GM21367 (cell line): ENCODE results near the gene CCNT1.
"Not testable (repeated sequence)": the region's sequence is repeated elsewhere in the genome, so short reads cannot be mapped to it uniquely, and the experiment has no call there.

Source experiments
- ATAC-seq: cut with Tn5 transposase; IDR thresholded peaks from one replicate; pipeline ENCODE4 v1.9.1; 2021; ENCODE audit not compliant: unreplicated experiment

The CCNT1 gene

DNA sequence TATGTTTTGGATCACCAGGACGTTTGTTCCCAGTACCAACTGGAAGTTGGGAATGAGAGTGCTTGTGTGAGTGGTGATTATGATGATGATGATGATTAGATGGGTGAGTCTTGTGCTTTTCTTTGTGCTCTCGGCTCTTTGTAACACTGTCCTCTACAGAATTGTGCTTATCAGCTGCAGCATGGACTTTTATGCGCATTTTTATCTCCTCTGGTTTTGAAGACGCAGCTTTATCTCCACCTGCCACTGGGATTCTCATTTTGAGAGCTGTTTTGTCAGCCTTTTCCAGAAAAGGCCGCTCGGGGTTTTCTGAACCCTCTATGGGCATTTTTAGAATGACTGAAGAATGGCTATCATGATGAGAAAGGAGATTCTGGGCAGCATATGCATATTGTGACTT is 22.9 kb downstream of the CCNT1 start:
- no peak for ATAC-seq

DNA sequence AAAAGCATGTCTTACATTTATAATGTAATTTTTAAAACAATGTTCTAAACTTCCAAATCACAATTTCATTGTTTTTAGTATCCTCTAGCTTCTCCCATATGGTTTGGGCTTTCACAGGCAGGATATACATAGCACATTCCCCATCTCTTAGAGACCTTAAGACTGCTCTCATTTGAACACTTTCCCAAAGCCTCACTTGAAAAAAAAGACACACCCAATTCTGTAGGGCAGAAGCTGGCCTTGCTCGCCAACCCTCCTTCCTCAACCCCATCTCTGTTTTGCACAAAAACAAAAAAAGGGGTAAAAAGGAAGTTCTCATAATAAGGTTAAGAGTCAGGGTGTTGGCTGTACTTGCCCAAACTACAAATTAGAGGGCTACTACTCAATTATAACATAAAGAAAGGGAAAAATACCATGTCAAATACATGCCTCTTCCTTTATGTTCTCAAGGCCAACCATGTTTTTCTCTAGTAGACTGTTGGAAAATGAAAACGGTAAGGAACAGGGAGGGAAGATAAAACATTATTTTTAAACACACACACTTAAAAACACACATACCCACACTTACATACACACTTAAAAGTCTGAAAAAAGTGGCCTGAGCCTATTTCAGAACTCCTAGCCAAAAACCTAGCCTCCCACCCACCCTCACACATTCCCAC is 24.6 kb downstream of the CCNT1 start:
- ATAC-seq, result no peak

DNA sequence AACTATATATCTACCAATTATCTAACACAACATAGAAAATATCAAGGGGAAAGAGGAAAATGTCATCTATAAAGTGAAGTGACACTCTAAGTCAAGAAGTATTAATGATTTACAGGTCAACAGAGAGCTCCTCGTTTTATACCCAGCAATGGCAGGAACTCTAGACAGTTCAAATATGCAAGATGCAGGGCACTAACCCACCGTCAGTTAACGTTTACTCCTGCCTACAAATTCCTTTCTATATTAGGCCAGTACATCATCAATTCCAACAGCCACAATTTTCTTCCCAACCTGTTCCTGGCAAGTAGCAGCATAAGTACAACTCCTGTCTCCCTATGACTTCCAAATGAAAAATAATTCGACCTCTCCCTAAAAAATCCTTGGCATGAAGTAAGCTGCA is 25.5 kb downstream of the CCNT1 start:
- no peak for ATAC-seq

DNA sequence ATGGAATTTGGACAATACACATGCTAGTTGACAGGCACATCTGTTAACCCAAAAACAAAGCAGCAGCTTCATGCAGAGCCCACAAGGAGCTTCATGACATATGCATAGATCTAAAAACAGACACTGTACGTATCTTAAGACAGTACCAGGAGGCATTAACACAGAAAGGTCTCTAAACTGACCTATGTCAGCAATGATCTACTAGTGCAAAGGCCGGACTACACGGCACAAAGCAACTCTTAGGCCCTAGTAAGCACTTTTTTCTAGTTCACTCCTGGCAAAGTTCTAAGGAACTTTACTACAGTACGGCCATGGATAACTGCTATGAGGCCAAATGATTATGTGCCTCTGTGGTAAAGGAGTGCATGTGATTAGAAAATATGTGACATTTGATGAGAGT is 26.1 kb downstream of the CCNT1 start:
- no peak for ATAC-seq

DNA sequence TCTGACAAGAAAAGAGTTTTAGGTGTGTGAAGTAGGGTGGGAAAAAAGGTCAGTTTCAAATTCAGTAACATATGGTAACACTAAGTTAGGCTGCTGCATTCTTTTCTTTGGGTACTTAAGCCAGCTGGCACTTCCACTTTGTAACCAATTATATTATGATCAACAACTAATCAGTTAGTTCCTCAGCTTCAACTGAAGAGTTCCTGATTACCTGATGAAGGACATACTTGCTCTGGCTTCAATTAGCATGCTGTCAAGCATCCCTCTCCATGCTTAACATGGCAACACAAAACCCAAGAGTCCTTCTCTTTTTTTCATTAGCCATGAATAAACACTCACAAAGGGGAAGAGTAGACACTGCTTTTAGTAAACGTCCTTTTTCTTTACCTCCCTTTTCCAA is 27.7 kb downstream of the CCNT1 start:
- ATAC-seq, result no peak

GRCh38 chr12:48687592-48687991 is 28.9 kb downstream of the CCNT1 start:
- ATAC-seq, result no peak

- no peak for ATAC-seq
Observed at GRCh38 chr12:48686615-48687334, 29.7 kb downstream of the CCNT1 start.

GRCh38 chr12:48686037-48686595 is 30.4 kb downstream of the CCNT1 start:
- ATAC-seq, result no peak

DNA sequence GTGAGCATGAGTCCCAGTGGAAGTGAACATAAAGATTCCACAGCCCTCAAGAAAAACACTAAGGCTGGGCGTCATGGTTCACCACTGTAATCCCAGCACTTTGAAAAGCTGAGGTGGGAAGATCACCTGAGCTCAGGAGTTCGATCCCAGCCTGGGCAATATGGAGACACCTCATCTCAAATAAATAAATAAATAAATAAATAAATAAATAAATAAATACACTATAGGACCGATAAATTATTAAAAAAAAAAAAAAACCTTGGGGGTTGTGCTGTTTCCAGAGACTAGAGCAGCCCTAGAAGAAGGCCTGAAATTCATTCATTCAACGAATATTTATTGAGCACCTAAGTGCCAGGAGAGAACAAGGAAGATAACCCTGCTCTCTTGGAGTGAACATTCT is 33.0 kb downstream of the CCNT1 start:
- ATAC-seq, result no peak

- ATAC-seq, result no peak
Observed at GRCh38 chr12:48682927-48683326, 33.6 kb downstream of the CCNT1 start.

GRCh38 chr12:48682533-48682905 is 34.0 kb downstream of the CCNT1 start:
- not testable (repeated sequence) for ATAC-seq

GRCh38 chr12:48681710-48682532 is 34.6 kb downstream of the CCNT1 start, which contains the start of gene KANSL2:
TSS of gene KANSL2 (minus strand) at chr12:48682238. CDS start at chr12:48681632, 606 bp downstream.
- ATAC-seq, result peak; percentile 98

DNA sequence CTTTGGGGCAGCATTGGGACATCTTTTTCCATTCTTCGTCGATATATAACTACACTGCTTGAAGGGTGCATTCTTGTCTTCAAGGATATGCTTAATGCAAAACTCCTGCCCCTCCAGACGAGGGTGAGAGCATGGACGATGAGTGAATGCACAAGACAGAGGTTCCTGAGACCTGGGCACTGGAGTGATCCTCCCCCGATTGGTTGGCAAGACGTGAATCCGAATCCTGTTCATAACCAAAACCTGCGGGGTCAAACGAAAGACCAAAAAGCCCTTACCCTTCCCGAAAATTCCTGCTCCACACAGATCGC is 35.2 kb downstream of the CCNT1 start:
- ATAC-seq, result no peak

DNA sequence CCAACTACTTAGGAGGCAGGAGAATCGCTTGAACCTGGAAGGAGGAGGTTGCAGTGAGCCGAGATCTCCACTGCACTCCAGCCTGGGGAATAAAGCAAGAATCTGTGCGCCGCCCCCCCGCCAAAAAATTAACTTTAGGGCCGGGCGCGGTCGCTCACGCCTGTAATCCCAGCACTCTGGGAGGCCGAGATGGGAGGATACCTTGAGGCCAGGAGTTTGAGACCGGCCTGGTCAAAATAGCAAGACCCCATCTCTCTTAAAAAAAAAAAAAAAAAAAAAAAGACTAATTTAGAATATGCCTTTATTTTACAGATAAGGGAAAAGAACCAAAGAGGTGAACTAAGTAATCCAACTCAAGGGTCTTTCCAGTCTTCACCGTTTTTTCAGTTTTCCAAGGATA is 35.6 kb downstream of the CCNT1 start:
- ATAC-seq, result no peak

DNA sequence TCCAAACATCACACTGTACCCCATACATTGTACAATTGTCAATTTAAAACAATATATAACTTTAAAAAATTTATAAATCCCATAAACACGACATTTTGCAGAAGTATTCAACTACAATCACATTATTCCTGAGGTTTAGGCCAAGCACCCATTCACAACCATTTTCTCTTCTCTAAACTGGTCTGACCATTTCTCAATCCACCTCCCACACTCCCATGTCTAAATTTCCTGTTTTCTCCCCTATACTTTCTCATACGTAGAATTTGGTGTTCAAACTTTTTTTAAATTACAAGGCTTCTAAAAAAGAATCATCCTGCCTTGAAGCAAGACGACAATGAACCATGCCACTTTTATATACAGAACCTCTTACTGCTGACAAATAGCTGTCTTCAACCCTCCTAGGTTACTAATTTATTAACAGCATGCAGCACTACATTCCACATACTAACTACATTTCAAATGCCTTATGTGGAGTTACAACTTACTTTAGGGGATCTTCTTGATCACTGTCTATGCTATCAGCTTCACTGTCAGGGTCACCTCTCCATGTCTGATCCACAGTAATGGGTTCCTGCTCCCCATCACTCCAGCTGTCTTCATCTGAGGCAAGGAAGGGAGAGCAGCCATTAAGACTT is 37.8 kb downstream of the CCNT1 start:
- no peak for ATAC-seq

- no peak for ATAC-seq
Observed at GRCh38 chr12:48671231-48671856, 45.2 kb downstream of the CCNT1 start.

DNA sequence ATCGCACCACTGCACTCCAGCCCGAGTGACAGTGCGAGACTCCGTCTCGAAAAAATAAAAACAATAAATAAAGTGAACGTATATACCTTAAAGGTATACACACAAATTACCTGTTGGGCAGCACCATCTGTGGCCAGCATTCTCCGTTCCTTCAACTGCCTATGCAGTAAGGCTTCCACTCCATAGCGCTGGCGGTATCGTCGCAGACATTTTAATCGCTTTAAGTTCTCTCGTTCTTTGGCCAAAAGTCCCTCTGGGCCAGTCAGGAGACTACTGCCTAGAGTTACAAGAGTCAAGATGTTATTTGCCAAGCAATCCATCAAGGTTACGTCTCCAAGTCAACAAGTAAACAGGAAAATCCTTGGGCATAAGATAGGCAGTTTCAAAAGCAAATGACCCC is 47.5 kb downstream of the CCNT1 start:
- no peak for ATAC-seq

GRCh38 chr12:48659863-48660262 is 56.6 kb downstream of the CCNT1 start:
- no peak for ATAC-seq

- ATAC-seq, result no peak
Observed at GRCh38 chr12:48651681-48652080, 64.8 kb downstream of the CCNT1 start.

DNA sequence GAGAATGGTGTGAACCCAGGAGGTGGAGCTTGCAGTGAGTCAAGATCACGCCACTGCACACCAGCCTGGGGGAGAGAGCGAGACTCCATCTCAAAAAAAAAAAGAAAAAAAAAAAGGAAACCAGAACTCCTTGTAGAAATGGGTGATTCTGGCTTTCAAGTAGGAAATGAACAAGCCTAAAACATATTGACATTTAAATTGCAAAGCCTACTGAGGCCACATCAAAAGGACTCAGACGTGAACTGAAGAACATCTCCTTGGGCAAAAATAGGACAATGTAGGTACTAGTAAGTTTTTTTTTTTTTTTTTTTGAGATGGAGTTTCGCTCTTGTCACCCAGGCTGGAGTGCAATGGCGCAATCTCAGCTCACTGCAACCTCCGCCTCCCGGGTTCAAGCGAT is 71.2 kb downstream of the CCNT1 start:
- ATAC-seq, result not testable (repeated sequence)

GRCh38 chr12:48643011-48643410 is 73.5 kb downstream of the CCNT1 start:
- no peak for ATAC-seq
